A549 (cell line): ENCODE results near the gene TMEM129.

Source experiments
- CTCF ChIP-seq: fragments of >200 bp; sonication (Bioruptor Twin); formaldehyde crosslinking; IDR thresholded peaks from 3 replicates; pipeline ENCODE4 v1.5.1; 2016
- MAFK ChIP-seq: fragments of 450-650 bp; IDR thresholded peaks from 2 replicates; pipeline ENCODE4 v1.6.1; 2014; ENCODE audit not compliant: partially characterized antibody
- MAX ChIP-seq: IDR thresholded peaks from 2 replicates; pipeline ENCODE4 v1.6.1; 2012
- MAZ ChIP-seq: fragments of 150-350 bp; IDR thresholded peaks from 2 replicates; pipeline ENCODE4 v1.6.1; 2014; ENCODE audit warnings: antibody characterized with exemption, low read depth, low read length, borderline replicate concordance
- POLR2A ChIP-seq: IDR thresholded peaks from 2 replicates; pipeline ENCODE4 v1.6.1; 2012; ENCODE audit warnings: mild to moderate bottlenecking, low read length
- RCOR1 ChIP-seq: fragments of 150-350 bp; IDR thresholded peaks from 2 replicates; pipeline ENCODE4 v1.6.1; 2014; ENCODE audit warnings: antibody characterized with exemption, low read length, low read depth
- ZC3H11A ChIP-seq: fragments of 450-650 bp; IDR thresholded peaks from 2 replicates; pipeline ENCODE4 v1.6.1; 2014; ENCODE audit warnings: antibody characterized with exemption, mild to moderate bottlenecking

GRCh38 chr4:1745697-1746096 is 24.6 kb upstream of the TMEM129 start:
- TF ChIP-seq POLR2A (no peak), MAFK (no peak), MAX (no peak), RCOR1 (no peak), CTCF (no peak), ZC3H11A (no peak), MAZ (no peak)
